ENCODE data around the gene ETV6.
"Not testable (repeated sequence)": the region's sequence is repeated elsewhere in the genome, so short reads cannot be mapped to it uniquely, and the experiment has no call there.

ETV6 gene

GRCh38 chr12:11672256-11673191 is 23.1 kb downstream of the ETV6 start:
- DNase-seq, result no peak

GRCh38 chr12:11673666-11674461 is 24.4 kb downstream of the ETV6 start:
- no peak for DNase-seq

GRCh38 chr12:11674894-11675390 is 25.5 kb downstream of the ETV6 start:
- DNase-seq, result no peak

GRCh38 chr12:11676052-11676451 is 26.6 kb downstream of the ETV6 start:
- DNase-seq, result no peak

GRCh38 chr12:11677093-11677492 is 27.6 kb downstream of the ETV6 start:
- DNase-seq, result no peak

GRCh38 chr12:11677752-11678151 is 28.3 kb downstream of the ETV6 start:
- no peak for DNase-seq

GRCh38 chr12:11678781-11679180 is 29.3 kb downstream of the ETV6 start:
- DNase-seq, result no peak

GRCh38 chr12:11681207-11681606 is 31.7 kb downstream of the ETV6 start:
- DNase-seq, result no peak

- not testable (repeated sequence) for DNase-seq
Observed at GRCh38 chr12:11681695-11682094, 32.2 kb downstream of the ETV6 start.

GRCh38 chr12:11684393-11684792 is 34.9 kb downstream of the ETV6 start:
- no peak for DNase-seq

GRCh38 chr12:11684811-11685210 is 35.3 kb downstream of the ETV6 start:
- no peak for DNase-seq

- no peak for DNase-seq
Observed at GRCh38 chr12:11685316-11685715, 35.8 kb downstream of the ETV6 start.

GRCh38 chr12:11685716-11686115 is 36.2 kb downstream of the ETV6 start:
- DNase-seq, result no peak

GRCh38 chr12:11686120-11686519 is 36.6 kb downstream of the ETV6 start:
- no peak for DNase-seq

GRCh38 chr12:11687528-11687927 is 38.1 kb downstream of the ETV6 start:
- DNase-seq, result no peak

GRCh38 chr12:11688379-11688778 is 38.9 kb downstream of the ETV6 start:
- DNase-seq, result no peak

GRCh38 chr12:11688831-11689230 is 39.4 kb downstream of the ETV6 start:
- DNase-seq, result no peak

GRCh38 chr12:11689591-11690186 is 40.2 kb downstream of the ETV6 start:
- no peak for DNase-seq

GRCh38 chr12:11693067-11693466 is 43.6 kb downstream of the ETV6 start:
- no peak for DNase-seq

GRCh38 chr12:11693601-11694000 is 44.1 kb downstream of the ETV6 start:
- DNase-seq, result no peak

- DNase-seq, result no peak
Observed at GRCh38 chr12:11694528-11694927, 45.1 kb downstream of the ETV6 start.

- no peak for DNase-seq
Observed at GRCh38 chr12:11695321-11695720, 45.8 kb downstream of the ETV6 start.

- no peak for DNase-seq
Observed at GRCh38 chr12:11696084-11696483, 46.6 kb downstream of the ETV6 start.

All from NCI-H446 treated with DMSO at 0.1 percent for 48 hours (cell line).